ENCODE measurements around the gene GP1BA.

Gene GP1BA

GRCh38 chr17:4978726-4979125, 46.6 kb downstream of the GP1BA start:
- ChIA-PET POLR2A (interaction anchor here (1.4 to 1.9 kb wide), 2 partner anchors 8 to 11 kb away, joined by 3 to 8 read pairs; partner anchors contain the start of gene SPAG7), CTCF (no interaction called here)
- DNase-seq (ENCODE audit: extremely low spot score): no peak
- TF ChIP-seq LEF1 (IDR thresholded peaks at IDR 0.05; ENCODE audit: borderline replicate concordance): no peak
- TF ChIP-seq ARNT (IDR thresholded peaks at IDR 0.05): no peak
- TF ChIP-seq ELF4 (IDR thresholded peaks at IDR 0.05): no peak
- TF ChIP-seq ZNF384 (IDR thresholded peaks at IDR 0.05): no peak
- TF ChIP-seq FOXK2 (IDR thresholded peaks at IDR 0.05): no peak
- TF ChIP-seq PKNOX1 (IDR thresholded peaks at IDR 0.05): no peak
- TF ChIP-seq L3MBTL2 (conservative IDR thresholded peaks at IDR 0.05): no peak
- no peak for TF ChIP-seq HDGF (IDR thresholded peaks at IDR 0.05; ENCODE audit: borderline replicate concordance)

- POLR2A ChIA-PET: interaction anchor here (1.0 kb wide), 1 partner anchor 17 kb away, joined by 4 read pairs; the partner anchor contains the start of genes INCA1 and KIF1C
- CTCF ChIA-PET: interaction anchor here (1.0 to 2.2 kb wide), 3 partner anchors 10 to 81 kb away, joined by 3 to 8 read pairs (median 4); partner anchors contain the start of gene SPAG7
- TF ChIP-seq FOXM1 (IDR thresholded peaks at IDR 0.05; ENCODE audit: borderline replicate concordance) (no peak), NFRKB (IDR thresholded peaks at IDR 0.05) (no peak), FOXA1 (IDR thresholded peaks at IDR 0.05) (no peak), CTBP1 (IDR thresholded peaks at IDR 0.05; ENCODE audit: borderline replicate concordance) (no peak), SUZ12 (IDR thresholded peaks at IDR 0.05) (no peak), HDGF (IDR thresholded peaks at IDR 0.05; ENCODE audit: borderline replicate concordance) (no peak), FOXK2 (IDR thresholded peaks at IDR 0.05) (no peak), BHLHE40 (IDR thresholded peaks at IDR 0.05; ENCODE audit: borderline replicate concordance) (no peak), PKNOX1 (IDR thresholded peaks at IDR 0.05) (no peak), ELF4 (IDR thresholded peaks at IDR 0.05) (no peak), L3MBTL2 (conservative IDR thresholded peaks at IDR 0.05) (no peak), LEF1 (IDR thresholded peaks at IDR 0.05; ENCODE audit: borderline replicate concordance) (no peak), ARNT (IDR thresholded peaks at IDR 0.05) (no peak), TARDBP (IDR thresholded peaks at IDR 0.05) (no peak)
- peak; percentile 68 for DNase-seq (ENCODE audit: extremely low spot score)
Observed at GRCh38 chr17:4980644-4981216, 48.7 kb downstream of the GP1BA start.

- CTCF ChIA-PET: no interaction called here
- POLR2A ChIA-PET: no interaction called here
- DNase-seq (ENCODE audit: extremely low spot score): no peak
- TF ChIP-seq HDGF (IDR thresholded peaks at IDR 0.05; ENCODE audit: borderline replicate concordance) (no peak), TARDBP (IDR thresholded peaks at IDR 0.05) (no peak), FOXM1 (IDR thresholded peaks at IDR 0.05; ENCODE audit: borderline replicate concordance) (no peak), ELF4 (IDR thresholded peaks at IDR 0.05) (no peak), BHLHE40 (IDR thresholded peaks at IDR 0.05; ENCODE audit: borderline replicate concordance) (no peak), SUZ12 (IDR thresholded peaks at IDR 0.05) (no peak)
Observed at GRCh38 chr17:4982305-4982704, 50.2 kb downstream of the GP1BA start.
